DND-41 (cell line): ENCODE results near the gene ACSM3.
"Not testable (repeated sequence)": the region's sequence is repeated elsewhere in the genome, so short reads cannot be mapped to it uniquely, and the experiment has no call there.

Source experiments
- ATAC-seq: fragments of 200-7000 bp; cut with Tn5 transposase; 3 replicates; pipeline ENCODE4 v1.9.1; 2021; ENCODE audit warnings: low read depth; ENCODE audit not compliant: insufficient read depth
- DNase-seq: peaks from one replicate; pipeline ENCODE4 v3.0.0-alpha.2; 2020
- H2AFZ ChIP-seq: 2 replicates; pipeline ENCODE4 v1.6.0; 2012; ENCODE audit warnings: low read depth, low read length
- H3K27ac ChIP-seq: 2 replicates; pipeline ENCODE4 v1.5.1; 2012; ENCODE audit warnings: low read length, inconsistent platforms
- H3K27me3 ChIP-seq: fragments of 200-600 bp; sonication (generic); 2 replicates; pipeline ENCODE4 v1.6.0; 2012; ENCODE audit warnings: low read length, mild to moderate bottlenecking, inconsistent platforms; ENCODE audit not compliant: insufficient read depth, poor library complexity
- H3K36me3 ChIP-seq: 2 replicates; pipeline ENCODE4 v1.5.1; 2012; ENCODE audit warnings: low read length, inconsistent platforms; ENCODE audit not compliant: insufficient read depth
- H3K4me1 ChIP-seq: 2 replicates; pipeline ENCODE4 v1.5.1; 2012; ENCODE audit warnings: mild to moderate bottlenecking, low read length; ENCODE audit not compliant: insufficient read depth
- H3K4me2 ChIP-seq: 2 replicates; pipeline ENCODE4 v1.6.0; 2012; ENCODE audit warnings: mild to moderate bottlenecking, moderate library complexity, low read length, inconsistent platforms; ENCODE audit not compliant: insufficient read depth
- H3K4me3 ChIP-seq, 2 experiments: fragments of 200-600 bp in 1 of 2; shearing (Covaris generic) in 1 of 2; 2 replicates each; pipeline ENCODE4 v1.5.1; 2012 to 2016; ENCODE audit warnings: inconsistent platforms in 2 of 2, low read length in 2 of 2, mild to moderate bottlenecking in 2 of 2, low read depth in 1 of 2, moderate library complexity in 1 of 2
- H3K79me2 ChIP-seq: 2 replicates; pipeline ENCODE4 v1.6.0; 2012; ENCODE audit warnings: low read length, inconsistent platforms; ENCODE audit not compliant: insufficient read depth
- H3K9ac ChIP-seq: 2 replicates; pipeline ENCODE4 v1.6.0; 2012; ENCODE audit warnings: low read depth, mild to moderate bottlenecking, inconsistent platforms, low read length, moderate library complexity
- H3K9me3 ChIP-seq: 2 replicates; pipeline ENCODE4 v1.5.1; 2012; ENCODE audit warnings: low read length, moderate library complexity, mild to moderate bottlenecking, inconsistent platforms; ENCODE audit not compliant: insufficient read depth, severe bottlenecking
- H4K20me1 ChIP-seq: 2 replicates; pipeline ENCODE4 v1.6.0; 2012; ENCODE audit warnings: low read length; ENCODE audit not compliant: insufficient read depth
- EZH2 ChIP-seq: IDR thresholded peaks from 3 replicates; pipeline ENCODE4 v1.6.1; 2012; ENCODE audit warnings: borderline replicate concordance, low read depth, mild to moderate bottlenecking, moderate library complexity, low read length, inconsistent platforms; ENCODE audit not compliant: severe bottlenecking
- TF ChIP-seq, protein P1 (sequence below): IDR thresholded peaks from 2 replicates; pipeline ENCODE4 v1.5.1; 2012; ENCODE audit warnings: borderline replicate concordance, low read length, moderate library complexity, mild to moderate bottlenecking; ENCODE audit not compliant: poor library complexity, severe bottlenecking; ENCODE audit errors: extremely low read depth

The ACSM3 gene

DNA sequence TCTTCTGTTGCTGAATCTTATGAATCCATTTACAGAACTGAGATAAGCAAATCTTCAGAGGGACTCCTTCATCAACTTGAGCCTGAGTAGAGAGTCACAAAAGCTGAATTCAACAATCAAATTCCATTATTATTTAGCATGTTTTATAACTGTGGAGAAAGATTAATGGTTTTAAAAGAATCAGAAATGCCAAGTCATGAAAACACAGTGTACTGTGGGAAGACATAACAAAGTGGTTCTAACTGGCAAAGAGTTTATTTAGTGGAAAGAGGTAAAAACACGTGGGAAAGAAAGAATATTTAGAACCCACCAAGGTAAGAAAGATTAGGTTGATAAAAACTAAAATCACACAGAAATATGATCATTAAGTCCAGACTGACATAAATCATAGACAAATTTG, 37.5 kb downstream of the ACSM3 start:
- Histone ChIP-seq H3K4me3 (no peak overlapping the region), H3K27ac (no peak overlapping the region), H3K36me3 (peaks cover 20% of the 10 kb centered on the region; the same call in 1 of the 2 replicates), H3K27me3 (no peaks in the 10 kb centered on the region), H4K20me1 (no peaks in the 10 kb centered on the region), H2AFZ (no peak overlapping the region), H3K4me1 (peaks cover 15% of the 10 kb centered on the region), H3K9ac (no peak overlapping the region), H3K9me3 (no peaks in the 10 kb centered on the region), H3K79me2 (no peaks in the 10 kb centered on the region), H3K4me2 (no peak overlapping the region)
- ATAC-seq (no peak), DNase-seq (no peak)
- TF ChIP-seq, protein P1, sequence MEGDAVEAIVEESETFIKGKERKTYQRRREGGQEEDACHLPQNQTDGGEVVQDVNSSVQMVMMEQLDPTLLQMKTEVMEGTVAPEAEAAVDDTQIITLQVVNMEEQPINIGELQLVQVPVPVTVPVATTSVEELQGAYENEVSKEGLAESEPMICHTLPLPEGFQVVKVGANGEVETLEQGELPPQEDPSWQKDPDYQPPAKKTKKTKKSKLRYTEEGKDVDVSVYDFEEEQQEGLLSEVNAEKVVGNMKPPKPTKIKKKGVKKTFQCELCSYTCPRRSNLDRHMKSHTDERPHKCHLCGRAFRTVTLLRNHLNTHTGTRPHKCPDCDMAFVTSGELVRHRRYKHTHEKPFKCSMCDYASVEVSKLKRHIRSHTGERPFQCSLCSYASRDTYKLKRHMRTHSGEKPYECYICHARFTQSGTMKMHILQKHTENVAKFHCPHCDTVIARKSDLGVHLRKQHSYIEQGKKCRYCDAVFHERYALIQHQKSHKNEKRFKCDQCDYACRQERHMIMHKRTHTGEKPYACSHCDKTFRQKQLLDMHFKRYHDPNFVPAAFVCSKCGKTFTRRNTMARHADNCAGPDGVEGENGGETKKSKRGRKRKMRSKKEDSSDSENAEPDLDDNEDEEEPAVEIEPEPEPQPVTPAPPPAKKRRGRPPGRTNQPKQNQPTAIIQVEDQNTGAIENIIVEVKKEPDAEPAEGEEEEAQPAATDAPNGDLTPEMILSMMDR, result no peak
- TF ChIP-seq EZH2, result no peak

DNA sequence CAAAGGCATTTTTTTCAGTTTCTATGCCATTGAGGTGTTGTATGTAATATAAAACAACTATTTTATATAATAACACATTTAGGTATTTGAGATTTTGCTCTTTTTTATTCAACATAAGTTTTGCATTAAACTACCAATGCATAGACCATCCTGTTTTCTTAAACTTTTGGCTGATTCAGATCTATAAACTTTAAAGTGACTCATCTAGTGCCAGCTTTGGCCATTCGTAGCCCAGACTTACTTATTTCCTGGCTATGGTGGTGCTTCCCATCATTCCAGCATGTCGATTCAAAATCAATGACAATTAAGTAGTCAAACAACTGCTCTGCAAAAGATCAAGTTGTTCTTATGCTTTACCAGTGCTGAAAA, 39.4 kb downstream of the ACSM3 start:
- H3K79me2 ChIP-seq, result peaks cover 16% of the 10 kb centered on the region
- peaks cover 26% of the 10 kb centered on the region for H3K4me1 ChIP-seq
- H3K9me3 ChIP-seq, result no peaks in the 10 kb centered on the region
- no peak overlapping the region for H2AFZ ChIP-seq
- DNase-seq (no peak), ATAC-seq (no peak)
- TF ChIP-seq, protein P1, result no peak
- no peak for TF ChIP-seq EZH2
- H3K27me3 ChIP-seq, result peaks cover 10% of the 10 kb centered on the region
- no peaks in the 10 kb centered on the region for H4K20me1 ChIP-seq
- H3K27ac ChIP-seq, result no peak overlapping the region
- no peak overlapping the region for H3K4me3 ChIP-seq
- H3K4me2 ChIP-seq, result no peak overlapping the region; the same call in 1 of the 2 replicates
- H3K9ac ChIP-seq, result no peak overlapping the region
- peaks cover 13% of the 10 kb centered on the region for H3K36me3 ChIP-seq

DNA sequence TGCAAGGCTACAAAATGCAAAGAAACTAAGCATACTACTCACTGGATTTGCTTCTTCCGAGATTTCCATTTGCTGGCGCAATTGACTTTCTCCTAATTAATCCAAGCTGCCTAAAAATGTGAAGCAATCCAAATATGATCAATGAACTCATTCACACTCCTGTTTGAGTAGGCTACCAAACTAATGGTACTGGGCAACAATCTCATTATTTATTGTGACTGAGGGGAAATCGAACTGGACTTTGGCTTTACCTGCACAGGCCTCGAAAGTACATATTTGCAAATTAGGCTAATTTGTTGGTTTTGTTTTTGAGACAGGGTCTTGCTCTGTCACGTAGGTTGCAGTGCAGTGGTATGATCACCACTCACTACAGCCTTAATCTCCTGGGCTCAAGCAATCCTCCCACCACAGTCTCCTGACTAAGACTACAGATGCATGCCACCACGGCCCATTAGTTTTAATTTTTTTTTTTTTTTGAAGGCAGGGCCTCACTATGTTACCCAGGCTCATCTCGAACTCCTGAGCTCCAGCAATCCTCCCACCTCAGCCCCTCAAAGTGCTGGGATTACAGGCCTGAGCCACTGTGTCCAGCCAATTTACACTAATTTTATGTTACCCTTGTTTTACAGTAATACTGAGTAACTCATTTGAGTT, 39.9 kb downstream of the ACSM3 start:
- no peak overlapping the region for H3K4me3 ChIP-seq
- H3K36me3 ChIP-seq, result peaks cover 8% of the 10 kb centered on the region
- ATAC-seq, result no peak
- no peak overlapping the region for H2AFZ ChIP-seq
- no peak overlapping the region for H3K27ac ChIP-seq
- H3K79me2 ChIP-seq, result peaks cover 21% of the 10 kb centered on the region
- no peak overlapping the region for H3K9ac ChIP-seq
- H3K9me3 ChIP-seq, result no peaks in the 10 kb centered on the region
- DNase-seq, result no peak
- H3K27me3 ChIP-seq, result peaks cover 10% of the 10 kb centered on the region
- H4K20me1 ChIP-seq, result no peaks in the 10 kb centered on the region
- H3K4me2 ChIP-seq, result no peak overlapping the region; the same call in 1 of the 2 replicates
- peaks cover 29% of the 10 kb centered on the region for H3K4me1 ChIP-seq
- TF ChIP-seq, protein P1, result no peak
- no peak for TF ChIP-seq EZH2

DNA sequence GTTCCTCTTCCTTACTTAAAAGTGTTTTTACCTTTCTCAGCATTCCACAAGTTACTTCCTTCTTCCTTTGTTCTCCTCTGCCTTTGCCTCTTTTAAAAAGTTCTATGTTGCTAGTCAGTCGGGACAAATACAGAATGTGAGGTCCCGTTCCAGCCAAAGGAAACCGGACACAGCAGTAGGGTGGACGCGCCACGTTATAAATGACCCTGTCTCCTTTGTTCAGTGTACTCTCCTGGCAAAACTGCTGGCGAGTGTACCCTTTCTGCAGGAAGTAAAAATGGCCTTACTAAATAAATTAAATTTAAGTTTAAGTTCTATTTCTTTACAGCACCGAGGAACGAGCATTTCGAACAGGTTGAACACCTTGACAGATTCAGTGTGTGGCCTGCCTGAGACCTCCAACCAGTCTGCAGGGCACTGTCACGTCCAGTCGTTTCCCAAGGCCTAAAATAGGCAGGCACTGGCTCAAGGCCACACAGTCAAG, 41.9 kb downstream of the ACSM3 start:
- not testable (repeated sequence) for DNase-seq, H3K36me3 ChIP-seq, ATAC-seq, H3K9me3 ChIP-seq, H4K20me1 ChIP-seq
- peaks cover 29% of the 10 kb centered on the region for H3K4me1 ChIP-seq
- peak overlapping the region; percentile 56 to 71; a peak in 3 of 4 replicates for H3K4me3 ChIP-seq
- H3K27ac ChIP-seq, result peak overlapping the region; percentile 98
- peak overlapping the region; percentile 82 for H2AFZ ChIP-seq
- H3K4me2 ChIP-seq, result peak overlapping the region; percentile 71
- H3K27me3 ChIP-seq, result peaks cover 10% of the 10 kb centered on the region
- peaks cover 21% of the 10 kb centered on the region for H3K79me2 ChIP-seq
- peak overlapping the region; percentile 97 for H3K9ac ChIP-seq
